Effector memory CD8-positive, alpha-beta T cell (primary cell): Measurements from ENCODE around the gene RPL5.
A peak's percentile ranks its signal among the peaks of the same experiment; 100 is the strongest.

Experiments used
- ATAC-seq: fragments of 150-1000 bp; cut with Tn5 transposase; replicated peaks from 2 replicates; pipeline ENCODE4 v1.10.0; 2021; ENCODE audit warnings: mild to moderate bottlenecking, moderate library complexity
- DNase-seq, 3 experiments: peaks; one replicate each; pipeline ENCODE4 v3.0.0; 2021
- H3K27ac Mint-ChIP-seq, 2 donors: one replicate each; pipeline ENCODE4 v1.8.0; 2022; ENCODE audit warnings: mild to moderate bottlenecking in 2 of 2, mixed read lengths in 2 of 2, moderate library complexity in 2 of 2
- H3K27me3 Mint-ChIP-seq, 2 donors: one replicate each; pipeline ENCODE4 v1.8.0; 2022; ENCODE audit warnings: mixed read lengths in 2 of 2
- H3K36me3 Mint-ChIP-seq: one replicate; pipeline ENCODE4 v1.8.0; 2022; ENCODE audit warnings: mild to moderate bottlenecking, moderate library complexity, mixed read lengths; ENCODE audit not compliant: insufficient read depth
- H3K4me1 Mint-ChIP-seq, 2 donors: one replicate each; pipeline ENCODE4 v1.8.0; 2022; ENCODE audit warnings: low read depth in 2 of 2, mixed read lengths in 2 of 2
- H3K4me3 Mint-ChIP-seq, 2 donors: one replicate each; pipeline ENCODE4 v1.8.0; 2022; ENCODE audit warnings: mild to moderate bottlenecking in 2 of 2, mixed read lengths in 2 of 2, moderate library complexity in 2 of 2
- H3K9me3 Mint-ChIP-seq, 2 donors: one replicate each; pipeline ENCODE4 v1.8.0; 2022; ENCODE audit warnings: mixed read lengths in 2 of 2

RPL5 gene

GRCh38 chr1:92803140-92803887 is 28.5 kb upstream of the RPL5 start:
- peaks cover 6 to 9% of the 10 kb centered on the region in 2 donors for H3K27me3 Mint-ChIP-seq
- H3K4me3 Mint-ChIP-seq = no peak overlapping the region
- H3K9me3 Mint-ChIP-seq = no peaks in the 10 kb centered on the region
- DNase-seq (no peak), ATAC-seq (no peak)
- H3K27ac Mint-ChIP-seq = no peak overlapping the region
- no peaks in the 10 kb centered on the region for H3K36me3 Mint-ChIP-seq
- H3K4me1 Mint-ChIP-seq = peaks cover 0 to 4% of the 10 kb centered on the region in 2 donors

- Mint-ChIP-seq H3K4me1 (peaks cover 0 to 4% of the 10 kb centered on the region in 2 donors), H3K27me3 (peaks cover 6 to 9% of the 10 kb centered on the region in 2 donors), H3K9me3 (no peaks in the 10 kb centered on the region), H3K27ac (no peak overlapping the region), H3K4me3 (no peak overlapping the region), H3K36me3 (no peaks in the 10 kb centered on the region)
- ATAC-seq (peak; percentile 64), DNase-seq (no peak)
Observed at GRCh38 chr1:92804721-92805201, 27.1 kb upstream of the RPL5 start.

DNA sequence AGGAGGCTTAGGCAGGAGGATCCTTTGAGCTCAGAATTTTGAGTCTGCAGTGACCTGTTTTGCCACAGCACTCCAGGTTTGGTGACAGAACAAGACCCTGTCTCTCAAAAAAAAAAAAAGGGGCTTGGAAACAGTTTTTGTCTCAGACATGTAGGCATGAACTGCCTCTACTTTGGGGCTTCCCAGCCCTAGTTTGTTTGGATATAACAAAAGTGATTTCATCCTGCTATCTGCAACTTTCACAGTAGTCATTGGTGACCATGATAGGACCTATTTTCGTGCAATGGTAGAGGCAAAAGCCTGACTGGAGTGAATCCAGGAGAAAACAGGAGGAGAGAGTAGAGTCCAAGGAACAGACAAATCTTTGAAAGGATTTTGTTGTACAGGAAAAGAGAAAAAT is 26.6 kb upstream of the RPL5 start:
- H3K9me3 Mint-ChIP-seq = no peaks in the 10 kb centered on the region
- peaks cover 0 to 4% of the 10 kb centered on the region in 2 donors for H3K4me1 Mint-ChIP-seq
- no peaks in the 10 kb centered on the region for H3K36me3 Mint-ChIP-seq
- DNase-seq (no peak), ATAC-seq (no peak)
- peaks cover 6 to 9% of the 10 kb centered on the region in 2 donors for H3K27me3 Mint-ChIP-seq
- H3K4me3 Mint-ChIP-seq = no peak overlapping the region
- no peak overlapping the region for H3K27ac Mint-ChIP-seq

- DNase-seq (no peak), ATAC-seq (no peak)
- H3K4me1 Mint-ChIP-seq = peaks cover 0 to 4% of the 10 kb centered on the region in 2 donors
- no peaks in the 10 kb centered on the region for H3K9me3 Mint-ChIP-seq
- H3K36me3 Mint-ChIP-seq = no peaks in the 10 kb centered on the region
- no peak overlapping the region for H3K27ac Mint-ChIP-seq
- no peak overlapping the region for H3K4me3 Mint-ChIP-seq
- peaks cover 11 to 24% of the 10 kb centered on the region in 2 donors for H3K27me3 Mint-ChIP-seq
Observed at GRCh38 chr1:92808381-92808780, 23.5 kb upstream of the RPL5 start.

DNA sequence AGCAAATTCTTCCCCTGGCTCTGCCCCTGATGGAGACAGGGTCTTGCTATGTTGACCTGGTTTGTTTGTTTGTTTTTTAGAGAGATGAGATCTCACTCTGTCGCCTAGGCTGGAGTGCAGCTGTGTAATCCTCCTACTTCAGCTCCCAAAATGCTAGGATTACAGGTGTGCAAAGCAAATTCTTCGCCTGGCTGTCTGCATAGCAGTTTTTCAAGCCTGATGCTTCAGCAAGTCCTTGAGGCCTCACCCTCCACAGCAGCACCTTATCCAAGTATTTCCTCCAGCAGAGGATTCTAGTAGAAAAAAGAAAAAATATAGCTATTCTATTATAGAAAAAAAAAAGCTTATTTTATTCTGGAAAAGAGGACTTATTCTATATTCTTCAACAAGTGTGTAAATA is 15.1 kb upstream of the RPL5 start:
- DNase-seq (no peak), ATAC-seq (no peak)
- peaks cover 6 to 33% of the 10 kb centered on the region in 2 donors for H3K27me3 Mint-ChIP-seq
- H3K4me1 Mint-ChIP-seq = peaks cover 0 to 3% of the 10 kb centered on the region in 2 donors
- peak overlapping the region in 1 of 2 donors; percentile 5 for H3K27ac Mint-ChIP-seq
- H3K4me3 Mint-ChIP-seq = no peak overlapping the region
- no peaks in the 10 kb centered on the region for H3K36me3 Mint-ChIP-seq
- H3K9me3 Mint-ChIP-seq = no peaks in the 10 kb centered on the region

- Mint-ChIP-seq H3K36me3 (no peaks in the 10 kb centered on the region), H3K9me3 (no peaks in the 10 kb centered on the region), H3K4me3 (no peak overlapping the region), H3K27ac (no peak overlapping the region), H3K4me1 (peaks cover 0 to 3% of the 10 kb centered on the region in 2 donors), H3K27me3 (peaks cover 6 to 28% of the 10 kb centered on the region in 2 donors)
- no peak for ATAC-seq
- DNase-seq = no peak
Observed at GRCh38 chr1:92817137-92817697, 14.6 kb upstream of the RPL5 start.

DNA sequence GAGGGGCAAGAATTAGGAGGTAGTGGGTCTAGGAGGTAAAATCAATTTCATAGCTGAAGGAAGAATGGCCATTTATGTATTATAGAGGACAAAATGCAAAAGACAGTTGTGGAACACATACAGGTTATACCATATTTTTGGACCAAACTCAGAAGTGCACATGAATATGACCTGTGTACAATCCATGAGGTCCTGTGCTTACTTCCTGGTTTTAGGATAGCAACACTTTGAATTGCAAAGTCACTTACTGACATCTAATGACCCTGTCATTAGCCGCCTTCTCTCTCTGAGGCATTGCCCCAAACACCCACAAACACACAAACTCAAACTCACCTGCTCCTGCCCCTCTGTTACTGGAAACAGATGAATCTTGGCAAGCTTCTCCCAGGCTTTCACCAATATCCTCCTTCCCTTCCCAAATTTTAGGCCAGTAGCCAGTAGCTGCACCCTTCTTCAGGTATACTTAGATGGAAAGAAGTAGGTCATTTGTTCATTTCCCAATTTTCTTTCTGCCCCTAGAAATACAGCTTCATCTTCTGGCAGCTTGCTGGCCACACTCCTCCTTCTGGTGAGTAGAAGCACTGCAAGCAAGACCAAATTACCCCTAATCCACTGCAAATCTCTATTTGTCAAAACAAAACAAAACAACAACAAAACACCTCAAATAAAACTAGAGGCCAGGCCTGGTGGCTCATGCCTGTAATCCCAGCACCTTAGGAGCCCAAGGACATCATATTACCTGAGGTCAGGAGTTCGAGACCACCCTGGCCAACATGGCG is 13.7 kb upstream of the RPL5 start:
- Mint-ChIP-seq H3K9me3 (no peaks in the 10 kb centered on the region), H3K36me3 (no peaks in the 10 kb centered on the region), H3K4me3 (no peak overlapping the region), H3K4me1 (peaks cover 0 to 3% of the 10 kb centered on the region in 2 donors), H3K27me3 (peaks cover 6 to 23% of the 10 kb centered on the region in 2 donors), H3K27ac (no peak overlapping the region)
- DNase-seq (peak in 2 of 3 experiments; percentile 18 to 37), ATAC-seq (peak; percentile 56)

GRCh38 chr1:92820024-92820423 is 11.8 kb upstream of the RPL5 start:
- Mint-ChIP-seq H3K9me3 (no peaks in the 10 kb centered on the region), H3K4me3 (no peak overlapping the region), H3K4me1 (peaks cover 0 to 3% of the 10 kb centered on the region in 2 donors), H3K27me3 (peaks cover 6 to 23% of the 10 kb centered on the region in 2 donors), H3K27ac (no peak overlapping the region), H3K36me3 (no peaks in the 10 kb centered on the region)
- ATAC-seq (no peak), DNase-seq (no peak)

DNA sequence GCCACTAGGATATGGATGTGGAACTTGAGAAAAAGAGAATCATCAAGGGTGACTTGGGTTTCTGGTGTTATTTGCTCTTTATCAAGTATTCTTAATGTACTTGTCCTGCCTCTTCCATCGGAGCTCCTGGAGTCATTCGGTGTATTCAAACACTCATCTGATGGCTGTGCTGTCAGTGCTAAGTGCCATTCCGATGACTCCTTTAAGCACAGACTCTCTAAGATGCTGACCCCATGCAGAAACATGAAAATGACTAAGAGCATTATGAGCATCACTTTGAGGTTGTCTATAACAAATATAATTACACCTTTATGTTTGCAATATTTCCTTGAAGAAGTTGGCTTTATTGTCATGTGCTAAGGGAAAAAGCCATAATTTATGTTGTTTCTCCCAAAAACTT is 11.3 kb upstream of the RPL5 start:
- ATAC-seq (no peak), DNase-seq (no peak)
- no peaks in the 10 kb centered on the region for H3K36me3 Mint-ChIP-seq
- H3K27me3 Mint-ChIP-seq = peaks cover 6 to 23% of the 10 kb centered on the region in 2 donors
- H3K4me1 Mint-ChIP-seq = peaks cover 0 to 3% of the 10 kb centered on the region in 2 donors
- no peaks in the 10 kb centered on the region for H3K9me3 Mint-ChIP-seq
- no peak overlapping the region for H3K4me3 Mint-ChIP-seq
- no peak overlapping the region for H3K27ac Mint-ChIP-seq

DNA sequence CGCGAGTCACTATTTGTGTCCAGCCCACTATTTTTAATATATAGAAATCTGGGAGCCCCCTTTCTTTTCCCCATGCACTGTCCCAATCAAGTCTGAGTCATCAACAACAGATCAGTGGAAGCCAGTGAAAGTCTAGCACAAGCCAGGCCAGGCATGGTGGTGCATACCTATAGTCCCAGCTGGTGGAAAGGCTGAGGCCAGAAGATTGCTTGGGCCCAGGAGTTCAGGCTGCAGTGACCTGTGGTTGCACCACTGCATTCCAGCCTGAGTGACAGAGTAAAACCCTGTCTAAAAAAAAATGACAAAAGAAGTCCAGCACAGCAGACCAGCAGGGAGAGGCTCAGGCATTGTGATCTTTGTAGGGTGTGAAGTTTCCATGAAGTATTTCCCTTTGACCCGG is 9.0 kb upstream of the RPL5 start:
- H3K4me3 Mint-ChIP-seq = no peak overlapping the region
- H3K4me1 Mint-ChIP-seq = peaks cover 0 to 3% of the 10 kb centered on the region in 2 donors
- H3K9me3 Mint-ChIP-seq = no peaks in the 10 kb centered on the region
- no peak for DNase-seq
- H3K27ac Mint-ChIP-seq = no peak overlapping the region
- ATAC-seq = no peak
- no peaks in the 10 kb centered on the region for H3K36me3 Mint-ChIP-seq
- peaks cover 6 to 8% of the 10 kb centered on the region in 2 donors for H3K27me3 Mint-ChIP-seq

DNA sequence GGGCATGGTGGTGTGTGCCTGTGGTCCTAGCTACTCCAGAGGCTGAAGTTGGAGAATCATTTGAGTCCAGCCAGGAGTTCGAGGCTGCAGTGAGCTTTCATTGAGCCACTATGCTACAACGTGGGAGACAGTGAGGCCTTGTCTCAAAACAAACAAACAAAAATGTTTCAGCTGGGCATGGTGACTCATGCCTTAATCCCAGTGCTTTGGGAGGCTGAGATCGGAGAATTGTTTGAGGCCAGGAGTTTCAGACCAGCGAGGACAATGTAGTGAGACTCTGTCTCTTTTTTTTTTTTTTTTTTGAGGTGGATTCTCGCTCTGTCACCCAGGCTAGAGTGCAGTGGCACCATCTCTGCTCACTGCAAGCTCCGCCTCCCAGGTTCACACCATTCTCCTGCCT is 5.0 kb upstream of the RPL5 start:
- no peak for DNase-seq
- H3K9me3 Mint-ChIP-seq = no peaks in the 10 kb centered on the region
- H3K36me3 Mint-ChIP-seq = peaks cover 8% of the 10 kb centered on the region
- no peak overlapping the region for H3K4me3 Mint-ChIP-seq
- no peaks in the 10 kb centered on the region for H3K27me3 Mint-ChIP-seq
- no peak for ATAC-seq
- no peaks in the 10 kb centered on the region for H3K4me1 Mint-ChIP-seq
- H3K27ac Mint-ChIP-seq = no peak overlapping the region

- DNase-seq = no peak
- Mint-ChIP-seq H3K4me3 (peak overlapping the region; percentile 95), H3K9me3 (no peaks in the 10 kb centered on the region), H3K4me1 (peaks cover 28 to 39% of the 10 kb centered on the region in 2 donors), H3K36me3 (peaks cover 45% of the 10 kb centered on the region), H3K27ac (peak overlapping the region; percentile 97 to 99), H3K27me3 (no peaks in the 10 kb centered on the region)
- no peak for ATAC-seq
Observed at GRCh38 chr1:92831368-92831761, 475 bp upstream of the RPL5 start.

DNA sequence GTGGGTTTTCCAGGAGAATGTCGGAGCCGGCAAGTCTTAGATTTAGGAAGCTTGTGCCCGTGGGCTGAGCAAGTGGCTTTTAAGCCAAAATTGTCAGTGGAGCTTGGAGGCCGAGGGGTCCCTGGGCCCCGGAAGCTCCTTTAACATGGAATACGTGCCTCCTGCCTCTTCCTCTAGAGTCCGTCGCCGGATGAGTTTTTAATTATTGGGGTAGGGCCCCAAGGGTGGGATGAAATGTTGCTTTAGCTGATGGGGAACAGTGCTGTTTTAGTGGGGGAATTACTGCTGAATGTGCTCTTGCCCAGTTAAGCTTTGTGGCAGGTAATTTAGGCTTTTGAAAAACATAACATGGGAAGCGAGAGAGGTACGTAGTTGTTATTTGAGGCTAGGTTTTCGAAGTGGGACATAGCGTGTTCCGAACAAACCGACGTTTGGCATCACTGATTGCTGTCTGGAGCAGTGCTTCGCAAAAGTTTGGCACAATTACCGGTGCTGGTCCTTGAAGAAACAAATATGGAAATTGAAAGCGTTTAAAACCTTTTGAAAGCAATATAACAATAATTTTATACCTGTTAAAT is 786 bp downstream of the RPL5 start:
- Mint-ChIP-seq H3K36me3 (peaks cover 58% of the 10 kb centered on the region), H3K9me3 (no peaks in the 10 kb centered on the region)
- ATAC-seq = peak; percentile 1

More for the DNA sequence above, 786 bp downstream of the RPL5 start:
- peak overlapping the region; percentile 97 to 99 for H3K27ac Mint-ChIP-seq
- peaks cover 35 to 49% of the 10 kb centered on the region in 2 donors for H3K4me1 Mint-ChIP-seq
- no peaks in the 10 kb centered on the region for H3K27me3 Mint-ChIP-seq
- H3K4me3 Mint-ChIP-seq = peak overlapping the region; percentile 95
- DNase-seq = no peak
